H1 (cell line): ENCODE results near the gene PLCL1.

ENCODE experiments used
- POLR2A ChIP-seq, 2 experiments: IDR thresholded peaks; 1 replicate in 1 of 2; 2 replicates in 1 of 2; pipeline ENCODE4 v1.6.1; 2011; ENCODE audit warnings: low read depth in 2 of 2, low read length in 2 of 2, mild to moderate bottlenecking in 2 of 2; ENCODE audit errors: control extremely low read depth in 1 of 2
- POLR2AphosphoS5 ChIP-seq: IDR thresholded peaks from 2 replicates; pipeline ENCODE4 v1.6.1; 2011; ENCODE audit warnings: low read depth, low read length
- TF ChIP-seq, protein P1 (sequence below): IDR thresholded peaks from 2 replicates; pipeline ENCODE4 v1.6.1; 2011; ENCODE audit warnings: low read length, improper control_type of control experiment

DNA sequence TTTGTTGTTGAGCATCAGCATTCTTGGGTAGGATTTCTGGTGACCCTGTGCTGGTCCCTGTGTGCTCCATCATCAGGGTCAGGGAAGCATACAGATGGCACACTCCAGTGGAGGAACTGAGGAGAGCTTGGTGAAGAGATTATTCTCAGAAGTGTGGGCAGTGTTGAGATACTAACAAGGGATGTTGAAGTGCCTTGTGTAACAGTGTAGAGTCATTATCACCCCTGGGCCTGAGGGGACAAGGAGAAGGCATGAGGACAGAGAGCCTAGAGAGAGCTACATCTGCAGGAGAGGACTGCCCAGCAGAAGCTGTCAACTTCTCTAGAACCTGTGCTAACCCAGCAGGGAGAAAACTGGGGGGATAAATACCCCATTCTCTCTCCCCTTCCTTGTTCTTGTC is 189.0 kb downstream of the PLCL1 start:
- TF ChIP-seq POLR2A (IDR thresholded peaks at IDR 0.05; ENCODE audit: control extremely low read depth in 1 of 2, low read depth in 2 of 2, low read length in 2 of 2): no peak
- TF ChIP-seq, protein P1, sequence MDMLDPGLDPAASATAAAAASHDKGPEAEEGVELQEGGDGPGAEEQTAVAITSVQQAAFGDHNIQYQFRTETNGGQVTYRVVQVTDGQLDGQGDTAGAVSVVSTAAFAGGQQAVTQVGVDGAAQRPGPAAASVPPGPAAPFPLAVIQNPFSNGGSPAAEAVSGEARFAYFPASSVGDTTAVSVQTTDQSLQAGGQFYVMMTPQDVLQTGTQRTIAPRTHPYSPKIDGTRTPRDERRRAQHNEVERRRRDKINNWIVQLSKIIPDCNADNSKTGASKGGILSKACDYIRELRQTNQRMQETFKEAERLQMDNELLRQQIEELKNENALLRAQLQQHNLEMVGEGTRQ: no peak
- TF ChIP-seq POLR2AphosphoS5: no peak
